Activated gamma-delta T cell treated with anti-CD3 and anti-CD28 coated beads, Interleukin-2, amount 50 U/mL, for 16 hours (primary cell): ENCODE results near the gene POLG.

Source experiments
- DNase-seq: peaks from one replicate; pipeline ENCODE4 v3.0.0-alpha.2; 2020; ENCODE audit warnings: low read depth

POLG gene

GRCh38 chr15:89356634-89357298 is 22.1 kb upstream of the POLG start:
- no peak for DNase-seq

GRCh38 chr15:89353991-89354390 is 19.4 kb upstream of the POLG start:
- DNase-seq = no peak

- DNase-seq = no peak
Measured at GRCh38 chr15:89352476-89352875, 17.9 kb upstream of the POLG start.

GRCh38 chr15:89349206-89349558 is 14.6 kb upstream of the POLG start:
- no peak for DNase-seq

GRCh38 chr15:89346516-89347231 is 12.1 kb upstream of the POLG start:
- DNase-seq = no peak

GRCh38 chr15:89345248-89345647 is 10.6 kb upstream of the POLG start:
- DNase-seq = no peak

GRCh38 chr15:89342840-89343239 is 8.2 kb upstream of the POLG start:
- DNase-seq = no peak

GRCh38 chr15:89341316-89342005 is 6.8 kb upstream of the POLG start:
- DNase-seq = no peak

GRCh38 chr15:89340573-89340972 is 5.9 kb upstream of the POLG start:
- DNase-seq = no peak

- DNase-seq = no peak
Measured at GRCh38 chr15:89338036-89338435, 3.4 kb upstream of the POLG start.

- DNase-seq = no peak
Measured at GRCh38 chr15:89335298-89336041, 846 bp upstream of the POLG start.

GRCh38 chr15:89333959-89334509 is 590 bp downstream of the POLG start:
- DNase-seq = no peak

GRCh38 chr15:89333011-89333860 is 1.4 kb downstream of the POLG start:
- DNase-seq = no peak

GRCh38 chr15:89332446-89332845 is 2.2 kb downstream of the POLG start:
- no peak for DNase-seq

- DNase-seq = no peak
Measured at GRCh38 chr15:89330881-89331595, 3.6 kb downstream of the POLG start.

GRCh38 chr15:89330119-89330518 is 4.5 kb downstream of the POLG start:
- DNase-seq = no peak

- no peak for DNase-seq
Measured at GRCh38 chr15:89329329-89330084, 5.1 kb downstream of the POLG start.

GRCh38 chr15:89328398-89329254 is 6.0 kb downstream of the POLG start:
- no peak for DNase-seq

GRCh38 chr15:89327113-89327512 is 7.5 kb downstream of the POLG start:
- DNase-seq = no peak
